CD4-positive, alpha-beta T cell (primary cell): ENCODE data around the gene DCST2. TPM values are rescaled to one million over a fixed set of nuclear protein-coding genes. Genes with fewer than 3 reads are reported as not detected.

ENCODE experiments used
- ATAC-seq: fragments of 200-7000 bp; cut with Tn5 transposase; one replicate; pipeline ENCODE4 v1.10.0; 2022; ENCODE audit warnings: mild to moderate bottlenecking; ENCODE audit not compliant: poor library complexity
- CTCF ChIA-PET: fragments of 350-600 bp; sonication (Branson Sonifier 250); formaldehyde crosslinking; loops from one replicate; lab custom pipeline; 2021; ENCODE audit warnings: antibody characterized with exemption, inconsistent platforms; lab: Charles Lee
- POLR2A ChIA-PET: fragments of 350-600 bp; sonication (Branson Sonifier 250); formaldehyde crosslinking; loops from one replicate; lab custom pipeline; 2021; ENCODE audit warnings: antibody characterized with exemption, inconsistent platforms; lab: Charles Lee
- DNase-seq, 14 experiments: peaks; one replicate each; pipeline ENCODE4 v3.0.0-alpha.2; 2013 to 2020; ENCODE audit warnings: mixed read lengths in 2 of 14
- H3K27ac ChIP-seq, 2 donors: one replicate each; pipeline versions ENCODE4 v1.5.1 to v1.7.0; 2013; ENCODE audit warnings: low read length in 2 of 2, low read depth in 1 of 2, mild to moderate bottlenecking in 1 of 2
- H3K27me3 ChIP-seq, 2 experiments: 1 replicate in 1 of 2; 2 replicates in 1 of 2; pipeline versions ENCODE4 v1.6.1 to v1.7.0; 2013; ENCODE audit warnings: low read length in 2 of 2, control low read depth in 1 of 2, mild to moderate bottlenecking in 1 of 2, moderate library complexity in 1 of 2; ENCODE audit not compliant: insufficient read depth in 2 of 2, control insufficient read depth in 1 of 2
- H3K36me3 ChIP-seq: one replicate; pipeline ENCODE4 v1.6.1; 2013; ENCODE audit warnings: low read length, control low read depth; ENCODE audit not compliant: insufficient read depth
- H3K4me1 ChIP-seq: one replicate; pipeline ENCODE4 v1.6.1; 2013; ENCODE audit warnings: low read length, control low read depth; ENCODE audit not compliant: insufficient read depth
- H3K4me3 ChIP-seq: one replicate; pipeline ENCODE4 v1.5.1; 2013; ENCODE audit warnings: mild to moderate bottlenecking, low read length, moderate library complexity
- H3K9me3 ChIP-seq, 2 experiments: 1 replicate in 1 of 2; 2 replicates in 1 of 2; pipeline versions ENCODE4 v1.6.1 to v1.7.0; 2013; ENCODE audit warnings: low read length in 2 of 2, mild to moderate bottlenecking in 2 of 2, control low read depth in 1 of 2, moderate library complexity in 1 of 2; ENCODE audit not compliant: control insufficient read depth in 1 of 2, insufficient read depth in 1 of 2
- H3K27ac Mint-ChIP-seq: one replicate; pipeline ENCODE4 v1.8.0; 2020; ENCODE audit warnings: mixed read lengths
- H3K27me3 Mint-ChIP-seq: one replicate; pipeline ENCODE4 v1.8.0; 2021; ENCODE audit warnings: mixed read lengths
- H3K36me3 Mint-ChIP-seq: one replicate; pipeline ENCODE4 v1.8.0; 2021; ENCODE audit warnings: low read depth, mixed read lengths
- H3K4me1 Mint-ChIP-seq: one replicate; pipeline ENCODE4 v1.8.0; 2021; ENCODE audit warnings: low read depth, mixed read lengths
- H3K4me3 Mint-ChIP-seq: one replicate; pipeline ENCODE4 v1.8.0; 2020; ENCODE audit warnings: mild to moderate bottlenecking, mixed read lengths
- H3K9me3 Mint-ChIP-seq: one replicate; pipeline ENCODE4 v1.8.0; 2020; ENCODE audit warnings: mixed read lengths
- CTCF ChIP-seq: fragments of 200-600 bp; IDR thresholded peaks from one replicate; pipeline ENCODE4 v1.8.0; 2022; ENCODE audit warnings: antibody characterized with exemption, mild to moderate bottlenecking
- intact Hi-C, 2 experiments: fragments of 100-400 bp; cut with DNase I in 1 of 2; cut with micrococcal nuclease in 1 of 2; formaldehyde crosslinking; loops; one replicate each; pipeline versions ENCODE4 v1.15.1 to v1.9.0; 2023 to 2025; cut with DNase I, micrococcal nuclease
- total RNA-seq, 174 experiments: library from RNA in 2 of 174; stranded (reverse) in 2 of 174; gene quantifications; one replicate each; pipeline ENCODE4 v1.2.3 and lab custom pipeline; 2021 to 2026

DCST2 gene
- total RNA-seq, 2 experiments from 2014 or later = 1.4 to 2.2 TPM

GRCh38 chr1:155032886-155033285 is 695 bp downstream of the DCST2 start:
- ChIA-PET CTCF (interaction anchor here (1.1 kb wide), 1 partner anchor 18 kb away, joined by 3 read pairs; the partner anchor contains the start of gene ADAM15), POLR2A (no interaction called here)
- Histone ChIP-seq H3K27ac (no peak overlapping the region), H3K36me3 (no peaks in the 10 kb centered on the region), H3K27me3 (no peaks in the 10 kb centered on the region), H3K9me3 (no peaks in the 10 kb centered on the region), H3K4me1 (no peaks in the 10 kb centered on the region), H3K4me3 (no peak overlapping the region)
- Mint-ChIP-seq H3K4me1 (no peaks in the 10 kb centered on the region), H3K9me3 (no peaks in the 10 kb centered on the region), H3K27me3 (no peaks in the 10 kb centered on the region), H3K36me3 (no peaks in the 10 kb centered on the region), H3K4me3 (no peak overlapping the region), H3K27ac (no peak overlapping the region)
- intact Hi-C loops = loop anchor here in 1 of 2 experiments (10.0 kb wide), 1 partner anchor 122 kb away; no protein-coding TSS in a partner anchor
- ATAC-seq (no peak), DNase-seq (no peak)
- TF ChIP-seq CTCF = no peak

GRCh38 chr1:155030899-155031298 is 2.7 kb downstream of the DCST2 start:
- Histone ChIP-seq H3K27ac (no peak overlapping the region), H3K4me1 (no peaks in the 10 kb centered on the region), H3K9me3 (no peaks in the 10 kb centered on the region), H3K27me3 (no peaks in the 10 kb centered on the region), H3K36me3 (no peaks in the 10 kb centered on the region), H3K4me3 (no peak overlapping the region)
- Mint-ChIP-seq H3K4me1 (no peaks in the 10 kb centered on the region), H3K27me3 (no peaks in the 10 kb centered on the region), H3K9me3 (no peaks in the 10 kb centered on the region), H3K4me3 (no peak overlapping the region), H3K36me3 (no peaks in the 10 kb centered on the region), H3K27ac (no peak overlapping the region)
- TF ChIP-seq CTCF = no peak
- CTCF ChIA-PET = no interaction called here
- intact Hi-C loops = loop anchor here in 1 of 2 experiments (10.0 kb wide), 1 partner anchor 124 kb away; no protein-coding TSS in a partner anchor
- DNase-seq (no peak), ATAC-seq (no peak)
- POLR2A ChIA-PET = no interaction called here

- ATAC-seq (no peak), DNase-seq (no peak)
- no peaks in the 10 kb centered on the region for H3K9me3 ChIP-seq
- ChIA-PET CTCF (no interaction called here), POLR2A (no interaction called here)
- no peak overlapping the region for H3K4me3 ChIP-seq
- TF ChIP-seq CTCF = no peak
- no peaks in the 10 kb centered on the region for H3K27me3 ChIP-seq
- H3K4me1 Mint-ChIP-seq = no peaks in the 10 kb centered on the region
- H3K36me3 Mint-ChIP-seq = no peaks in the 10 kb centered on the region
- intact Hi-C loops = loop anchor here in 1 of 2 experiments (10.0 kb wide), 1 partner anchor 124 kb away; no protein-coding TSS in a partner anchor
- H3K27ac ChIP-seq = no peak overlapping the region
- H3K36me3 ChIP-seq = no peaks in the 10 kb centered on the region
- no peak overlapping the region for H3K4me3 Mint-ChIP-seq
- H3K27me3 Mint-ChIP-seq = no peaks in the 10 kb centered on the region
- H3K27ac Mint-ChIP-seq = no peak overlapping the region
- H3K4me1 ChIP-seq = no peaks in the 10 kb centered on the region
- no peaks in the 10 kb centered on the region for H3K9me3 Mint-ChIP-seq
These were observed 3.3 kb downstream of the DCST2 start for GRCh38 chr1:155030243-155030795.
